Ovary (tissue), 9 donors: ENCODE measurements around the gene ARPIN. TPM values are rescaled to one million over a fixed set of nuclear protein-coding genes. Genes with fewer than 3 reads are reported as not detected.
"Not testable (repeated sequence)": the region's sequence is repeated elsewhere in the genome, so short reads cannot be mapped to it uniquely, and the experiment has no call there.

Experiments used
- DNase-seq, 5 donors: peaks; one replicate each; pipeline ENCODE4 v3.0.0-alpha.2; 2019 to 2020
- H3K27ac ChIP-seq, 2 donors: fragments of 200-600 bp; one replicate each; pipeline versions ENCODE4 v1.5.1 to v1.8.0; 2019 to 2022
- H3K27me3 ChIP-seq: fragments of 200-600 bp; one replicate; pipeline ENCODE4 v1.8.0; 2022
- H3K36me3 ChIP-seq: fragments of 200-600 bp; sonication (generic); one replicate; pipeline ENCODE4 v1.5.1; 2019
- H3K4me1 ChIP-seq: one replicate; pipeline ENCODE4 v1.8.1; 2013; ENCODE audit warnings: mild to moderate bottlenecking, moderate library complexity; ENCODE audit not compliant: insufficient read depth
- H3K4me3 ChIP-seq: fragments of 200-600 bp; sonication (generic); one replicate; pipeline ENCODE4 v1.5.1; 2017
- H3K9me3 ChIP-seq, 2 donors: fragments of 200-600 bp in 1 of 2; sonication (generic) in 1 of 2; one replicate each; pipeline versions ENCODE4 v1.5.1 to v1.8.1; 2013 to 2019; ENCODE audit warnings: mild to moderate bottlenecking in 1 of 2, moderate library complexity in 1 of 2
- CTCF ChIP-seq, 3 donors: fragments of 450-650 bp in 2 of 3; fragments of 200-600 bp in 1 of 3; IDR thresholded peaks; one replicate each; pipeline versions ENCODE4 v1.5.1 to v1.8.0; 2016 to 2022; ENCODE audit warnings: antibody characterized with exemption in 3 of 3, mild to moderate bottlenecking in 1 of 3
- EP300 ChIP-seq: sonication (generic); formaldehyde crosslinking; IDR thresholded peaks from one replicate; pipeline ENCODE4 v1.6.1; 2017; ENCODE audit warnings: antibody characterized with exemption
- POLR2A ChIP-seq: fragments of 450-650 bp; IDR thresholded peaks from one replicate; pipeline ENCODE4 v1.6.1; 2017; ENCODE audit warnings: antibody characterized with exemption, mild to moderate bottlenecking, moderate library complexity
- WGBS, 3 donors: extraction: QIAGEN DNeasy Blood & Tissue Kit in 1 of 3; methylation state at CpG; one replicate each; pipeline versions ENCODE4 v1.1.5 to v1.1.7; 2013 to 2017; 5-methylcytosine and 5-hydroxymethylcytosine counted together
- intact Hi-C, 4 donors: fragments of 100-400 bp; cut with DNase I; formaldehyde crosslinking; loops; one replicate each; pipeline versions ENCODE4 v1.11.0 to v1.15.1; 2022 to 2023
- polyA plus RNA-seq, 2 donors: library from polyadenylated mRNA; stranded (reverse); fragments of 200-250 nt in 1 of 2; fragments of 350-450 nt in 1 of 2; fragmentation: Illumina TruSeq in 1 of 2; extraction: RNeasy Lipid Tissue Mini Kit (QIAGEN cat#74804) in 1 of 2; gene quantifications; one replicate each; pipeline ENCODE4 v1.2.3, GENCODE V29; 2013 to 2014
- total RNA-seq, 7 donors: library from RNA; depleted of rRNA in 2 of 7; stranded (reverse); fragments of >200 nt in 2 of 7; fragmentation: NEBNext Ultra II Directional in 3 of 7; extraction: Animal tissue kit (Norgen Biotek cat#: 25700) in 3 of 7; gene quantifications; one replicate each; pipeline versions ENCODE4 v1.1.0 to v1.2.4, GENCODE V29; 2016 to 2023
- donor health status: DM: no; HTN: no; CAD: no; lungs with moderate emphysema.
- donor health status: DM: no; HTN: no; CAD: no.
- donor health status: Bipolar disorder and iron deficiency.
- donor health status: DM: yes; HTN: yes; CAD: no.
- donor health status: DM: no; HTN: no; CAD: no.
- donor health status: DM: yes; HTN: yes; CAD: no.

ARPIN gene
- total and polyA plus RNA-seq, 9 donors: 14.2 to 36.5 (median 29.9) TPM

- Histone ChIP-seq H3K36me3 (no peaks in the 10 kb centered on the region), H3K27ac (no peak overlapping the region), H3K4me3 (no peak overlapping the region), H3K27me3 (no peaks in the 10 kb centered on the region), H3K4me1 (peaks cover 4% of the 10 kb centered on the region), H3K9me3 (no peaks in the 10 kb centered on the region)
- peak; percentile 70 to 86 (median 81) for DNase-seq
- TF ChIP-seq CTCF (IDR thresholded peaks at IDR 0.05): peak; percentile 53 to 66 (median 66)
- TF ChIP-seq EP300: no peak
- intact Hi-C loops: loop anchor here (2.0 to 10.0 kb wide), 4 partner anchors 100 to 116 kb away; partner anchors contain the start of gene MESP2 (in 1 of the 4)
- WGBS, 3 donors: 11 to 22% (median 17%) methylated on average over 10 of the region's 10 CpGs
These were observed 37.7 kb downstream of the ARPIN start for GRCh38 chr15:89874926-89875564.

GRCh38 chr15:89870688-89871288 lies 42.0 kb downstream of the ARPIN start:
- H3K36me3 ChIP-seq: no peaks in the 10 kb centered on the region
- TF ChIP-seq EP300 (no peak), CTCF (IDR thresholded peaks at IDR 0.05) (no peak), POLR2A (no peak)
- WGBS, 3 donors: 89 to 94% (median 90%) methylated on average over 4 of the region's 4 CpGs

GRCh38 chr15:89870006-89870405 lies 42.7 kb downstream of the ARPIN start:
- 92 to 96% (median 94%) methylated on average over 5 of the region's 5 CpGs for WGBS, 3 donors
- no peak overlapping the region for H3K27ac ChIP-seq

More at GRCh38 chr15:89870688-89871288, 42.0 kb downstream of the ARPIN start:
- no peak overlapping the region for H3K4me3 ChIP-seq
- DNase-seq: no peak
- no peaks in the 10 kb centered on the region for H3K27me3 ChIP-seq
- intact Hi-C loops: loop anchor here in 2 of 4 donors (10.0 kb wide), 2 partner anchors 96 to 106 kb away; partner anchors contain the start of gene MESP2 (in 1 of the 2)
- H3K27ac ChIP-seq: no peak overlapping the region
- H3K4me1 ChIP-seq: no peaks in the 10 kb centered on the region
- no peaks in the 10 kb centered on the region for H3K9me3 ChIP-seq

GRCh38 chr15:89869490-89869889 lies 43.3 kb downstream of the ARPIN start:
- H3K4me3 ChIP-seq, H3K36me3 ChIP-seq, H3K27me3 ChIP-seq, H3K9me3 ChIP-seq, H3K4me1 ChIP-seq, DNase-seq, H3K27ac ChIP-seq, intact Hi-C loops: not testable (repeated sequence)
- WGBS, 3 donors: 96 to 98% (median 97%) methylated on average over 9 of the region's 9 CpGs

More at GRCh38 chr15:89870006-89870405, 42.7 kb downstream of the ARPIN start:
- H3K4me3 ChIP-seq: no peak overlapping the region
- H3K9me3 ChIP-seq: no peaks in the 10 kb centered on the region
- DNase-seq: no peak
- no peaks in the 10 kb centered on the region for H3K36me3 ChIP-seq
- intact Hi-C loops: loop anchor here in 2 of 4 donors (10.0 kb wide), 2 partner anchors 95 to 105 kb away; partner anchors contain the start of gene MESP2 (in 1 of the 2)
- no peaks in the 10 kb centered on the region for H3K4me1 ChIP-seq
- TF ChIP-seq CTCF (IDR thresholded peaks at IDR 0.05): no peak
- TF ChIP-seq EP300: no peak
- TF ChIP-seq POLR2A: no peak
- H3K27me3 ChIP-seq: no peaks in the 10 kb centered on the region
